Limb (tissue), 2 donors: ENCODE data around the gene DNAJB6.

ENCODE experiments used
- DNase-seq, 2 donors: peaks; one replicate each; pipeline ENCODE4 v3.0.0-alpha.2; 2016; ENCODE audit errors: extremely low spot score in 2 of 2

DNAJB6 gene

GRCh38 chr7:157426463-157427301, 89.9 kb downstream of the DNAJB6 start:
- no peak for DNase-seq

- no peak for DNase-seq
These were observed 91.2 kb downstream of the DNAJB6 start for GRCh38 chr7:157427811-157428553.

- DNase-seq, result no peak
These were observed 91.7 kb downstream of the DNAJB6 start for GRCh38 chr7:157428554-157428945.

- peak in 1 of 2 donors; percentile 48 for DNase-seq
These were observed 92.3 kb downstream of the DNAJB6 start for GRCh38 chr7:157429001-157429679.

GRCh38 chr7:157429680-157430224, 92.9 kb downstream of the DNAJB6 start:
- no peak for DNase-seq

- no peak for DNase-seq
These were observed 93.9 kb downstream of the DNAJB6 start for GRCh38 chr7:157430721-157431120.

GRCh38 chr7:157431173-157431950, 94.6 kb downstream of the DNAJB6 start:
- no peak for DNase-seq

- no peak for DNase-seq
These were observed 95.2 kb downstream of the DNAJB6 start for GRCh38 chr7:157431951-157432540.

GRCh38 chr7:157432541-157432956, 95.7 kb downstream of the DNAJB6 start:
- peak; percentile 17 to 64 for DNase-seq

GRCh38 chr7:157432957-157433576, 96.3 kb downstream of the DNAJB6 start:
- peak; percentile 34 to 76 for DNase-seq

GRCh38 chr7:157433628-157434027, 96.8 kb downstream of the DNAJB6 start:
- no peak for DNase-seq

GRCh38 chr7:157434231-157434630, 97.4 kb downstream of the DNAJB6 start:
- no peak for DNase-seq

- no peak for DNase-seq
These were observed 97.9 kb downstream of the DNAJB6 start for GRCh38 chr7:157434701-157435100.

GRCh38 chr7:157436076-157436475, 99.3 kb downstream of the DNAJB6 start:
- DNase-seq, result no peak

GRCh38 chr7:157436763-157437480, 100.1 kb downstream of the DNAJB6 start:
- DNase-seq, result no peak

GRCh38 chr7:157437519-157438061, 100.8 kb downstream of the DNAJB6 start:
- DNase-seq, result no peak

GRCh38 chr7:157438121-157439025, 101.6 kb downstream of the DNAJB6 start:
- DNase-seq, result no peak

- no peak for DNase-seq
These were observed 102.3 kb downstream of the DNAJB6 start for GRCh38 chr7:157439149-157439548.
